HG03439 (cell line): ENCODE data around the gene EYA2.

ENCODE experiments used
- ATAC-seq: cut with Tn5 transposase; IDR thresholded peaks from one replicate; pipeline ENCODE4 v1.9.1; 2021; ENCODE audit warnings: mild to moderate bottlenecking, moderate library complexity; ENCODE audit not compliant: unreplicated experiment

The EYA2 gene

DNA sequence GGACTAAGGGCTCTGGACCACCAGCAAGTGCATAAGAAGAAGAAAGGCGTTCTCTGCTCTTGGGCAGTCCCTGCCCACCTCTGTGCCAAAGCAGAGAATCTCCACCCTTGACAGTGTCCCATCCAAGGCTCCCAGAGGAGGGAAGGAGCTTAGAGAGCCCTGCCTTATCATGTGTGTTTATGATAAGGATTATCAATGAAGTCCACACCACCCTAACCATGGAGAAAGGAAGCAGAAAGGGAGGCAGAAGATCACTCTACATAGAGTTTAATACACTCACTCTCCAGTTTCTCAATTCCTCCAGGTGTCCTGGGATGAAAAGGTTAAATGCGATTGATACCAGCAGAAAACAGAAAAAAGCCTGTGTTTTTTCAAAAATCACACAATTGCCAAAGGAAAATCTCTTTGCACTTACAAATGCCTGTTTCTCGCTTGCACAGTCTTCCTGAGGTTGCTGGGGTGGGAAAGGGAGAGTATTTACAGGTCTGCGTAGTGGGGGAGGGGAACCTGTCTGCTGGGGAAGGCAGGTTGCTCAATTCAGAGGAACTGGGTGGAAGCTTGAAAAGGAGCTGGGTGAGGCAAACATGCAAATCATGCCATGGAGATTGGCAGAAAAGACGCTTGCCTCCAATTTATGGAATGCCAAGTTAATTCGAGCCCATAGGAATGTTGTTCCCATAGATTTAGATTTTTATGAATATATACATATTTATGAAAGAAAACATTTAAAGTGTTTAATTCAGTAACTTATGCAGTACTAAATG, 104.0 kb downstream of the EYA2 start:
- ATAC-seq, result no peak

- ATAC-seq, result no peak
These were observed 105.3 kb downstream of the EYA2 start for GRCh38 chr20:46999801-47000465.

DNA sequence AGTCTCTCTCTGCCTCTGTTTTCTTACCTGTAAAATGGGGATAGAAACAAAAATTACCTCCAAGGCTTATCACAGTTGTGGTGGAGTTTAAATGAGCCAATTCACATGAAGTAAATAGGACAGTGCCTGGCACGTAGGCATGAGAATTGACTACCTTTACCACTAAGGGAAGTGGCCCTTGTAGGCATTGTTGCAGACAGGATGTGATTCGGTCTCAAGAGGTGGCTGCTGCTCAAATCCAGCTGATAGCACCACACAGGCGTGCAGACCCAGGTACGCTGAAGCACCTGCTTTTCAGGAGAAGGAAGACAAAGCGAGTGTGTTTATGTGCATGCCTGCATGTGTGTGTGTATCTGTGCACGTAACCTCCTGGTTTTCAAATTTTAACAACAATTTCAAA, 108.6 kb downstream of the EYA2 start:
- no peak for ATAC-seq

DNA sequence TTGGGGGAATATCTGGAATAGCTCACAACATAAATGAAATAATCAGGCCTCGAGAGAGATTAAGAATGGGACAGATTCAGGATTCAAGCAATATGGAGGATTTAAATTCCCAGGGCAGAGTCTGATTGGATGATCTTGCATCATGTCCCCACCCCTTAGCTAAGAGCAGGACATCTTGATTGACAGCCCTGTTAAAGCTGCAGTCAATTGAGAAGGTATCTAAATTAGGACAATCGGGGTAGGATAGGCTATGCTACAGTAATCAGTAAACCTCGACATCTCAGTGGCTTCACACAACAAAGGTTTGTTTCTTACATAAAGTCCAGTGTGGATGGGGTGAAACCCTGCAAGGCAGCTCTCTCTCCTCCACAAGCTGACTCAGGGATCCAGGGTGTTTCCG, 109.5 kb downstream of the EYA2 start:
- no peak for ATAC-seq

- no peak for ATAC-seq
These were observed 113.4 kb downstream of the EYA2 start for GRCh38 chr20:47007826-47008655.

DNA sequence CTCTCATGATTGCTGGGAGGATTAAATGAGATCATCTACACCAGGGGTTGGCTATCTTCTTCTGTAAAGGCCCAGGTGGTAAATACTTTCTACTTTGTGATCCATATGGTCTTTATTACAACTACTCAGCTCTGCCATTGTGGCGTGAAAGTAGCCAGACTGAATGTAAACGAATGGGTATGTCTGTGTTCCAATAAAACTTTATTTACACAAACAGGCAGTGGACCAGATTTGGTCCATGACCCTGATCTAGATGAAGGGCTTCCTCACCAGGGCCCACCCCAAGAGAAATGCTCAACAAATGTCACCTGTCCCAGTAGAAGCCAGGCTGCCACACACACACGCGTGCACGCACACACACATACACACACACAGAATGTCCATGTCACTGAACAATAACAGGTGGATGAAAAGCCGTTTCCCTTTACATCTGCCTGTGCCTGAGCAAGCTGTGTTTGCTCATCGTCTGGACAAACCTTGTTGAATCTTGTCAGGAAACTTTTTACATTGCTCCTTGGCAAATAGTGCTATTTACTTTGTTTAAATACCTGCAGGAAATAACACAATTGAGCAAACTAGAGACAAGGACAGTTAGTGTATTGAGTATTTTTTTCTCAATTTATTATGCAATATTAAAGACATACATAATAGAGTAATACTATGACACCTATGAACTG, 114.3 kb downstream of the EYA2 start:
- ATAC-seq, result no peak

GRCh38 chr20:47009784-47010183, 115.1 kb downstream of the EYA2 start:
- ATAC-seq, result no peak

DNA sequence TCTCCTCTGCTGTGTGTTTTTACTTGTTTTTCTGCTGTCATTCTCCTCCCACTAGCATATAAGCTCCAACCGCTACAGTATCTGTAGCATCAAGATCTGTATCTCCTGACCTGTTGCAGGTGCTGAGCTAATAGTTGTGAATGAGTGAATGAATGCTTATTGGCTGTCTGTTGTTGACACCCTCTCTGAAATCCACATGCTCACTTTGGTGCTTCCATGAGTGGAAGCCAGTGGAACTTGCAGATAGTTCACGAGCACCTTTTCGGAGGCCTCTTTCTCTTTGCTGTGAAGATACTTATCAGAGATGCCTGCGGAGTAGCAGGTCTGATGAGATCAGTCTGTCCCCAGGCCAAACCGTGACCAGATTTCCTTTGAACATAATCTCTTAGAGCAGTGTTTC, 117.3 kb downstream of the EYA2 start:
- no peak for ATAC-seq

GRCh38 chr20:47013606-47014005, 119.0 kb downstream of the EYA2 start:
- no peak for ATAC-seq

- ATAC-seq, result no peak
These were observed 121.5 kb downstream of the EYA2 start for GRCh38 chr20:47016068-47016664.

GRCh38 chr20:47018381-47018780, 123.7 kb downstream of the EYA2 start:
- ATAC-seq, result no peak

- no peak for ATAC-seq
These were observed 124.6 kb downstream of the EYA2 start for GRCh38 chr20:47019121-47019824.

DNA sequence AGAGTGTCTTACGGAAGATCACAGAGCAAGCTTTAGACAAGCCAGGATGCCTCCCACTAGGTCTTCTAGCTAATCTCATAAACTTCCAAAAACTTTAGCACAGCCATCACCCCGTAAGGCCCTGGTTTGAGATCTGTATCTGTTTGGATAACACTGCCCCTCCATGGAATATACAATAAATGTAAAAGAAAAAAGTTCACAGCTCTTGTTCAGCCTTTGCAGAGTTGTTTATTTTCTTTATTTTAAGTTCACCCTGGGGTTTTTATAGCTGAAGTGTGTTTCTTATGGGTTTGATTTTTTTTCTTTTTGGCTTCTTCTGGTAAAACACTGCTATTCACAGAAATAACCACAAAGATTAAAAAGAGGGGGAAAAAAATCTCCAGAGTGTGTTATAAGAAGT, 125.6 kb downstream of the EYA2 start:
- ATAC-seq, result no peak

DNA sequence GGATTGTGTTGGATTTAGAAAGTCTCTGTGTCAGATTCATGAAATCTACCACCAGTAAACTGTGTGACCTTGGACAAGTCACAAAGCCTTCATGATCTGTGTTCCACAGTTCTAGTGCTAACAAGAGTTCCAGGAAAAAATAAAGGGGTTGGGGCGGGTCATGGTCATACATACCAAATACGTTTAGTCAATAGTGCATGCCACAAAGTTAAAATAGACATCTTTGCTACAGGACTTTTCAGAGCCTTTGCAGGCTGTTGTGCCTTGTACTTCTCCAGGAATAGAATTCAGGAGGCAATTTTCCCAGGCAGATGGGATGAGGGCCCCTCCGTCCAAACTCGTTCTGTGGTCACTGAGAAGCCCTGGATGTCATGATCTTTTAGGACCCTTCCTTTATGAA, 127.2 kb downstream of the EYA2 start:
- ATAC-seq, result no peak

DNA sequence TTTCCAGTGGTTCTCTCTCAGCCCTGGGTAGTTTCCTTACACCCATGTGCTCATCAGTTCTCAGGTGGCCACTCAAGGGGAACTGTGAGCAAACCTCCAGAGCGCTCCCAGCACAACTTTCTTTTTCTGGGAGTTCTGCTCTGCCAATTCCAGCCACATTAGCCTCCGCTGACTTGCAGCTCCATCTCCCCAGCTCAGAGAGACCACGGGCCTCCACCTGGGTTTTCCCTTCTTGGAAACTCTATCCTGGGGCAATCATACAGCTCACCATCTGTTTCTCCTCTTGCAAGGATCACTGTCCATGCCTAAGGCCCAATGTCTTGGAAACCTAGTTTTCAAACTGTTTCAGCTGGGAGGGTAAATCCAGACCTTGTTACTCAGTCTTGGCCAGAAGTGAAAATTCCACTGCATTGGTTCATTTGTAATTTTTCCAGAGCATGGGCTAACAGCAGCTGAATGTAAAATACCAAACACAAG, 129.9 kb downstream of the EYA2 start:
- ATAC-seq, result no peak

GRCh38 chr20:47027042-47027441, 132.4 kb downstream of the EYA2 start:
- no peak for ATAC-seq

- no peak for ATAC-seq
These were observed 132.8 kb downstream of the EYA2 start for GRCh38 chr20:47027456-47027855.

DNA sequence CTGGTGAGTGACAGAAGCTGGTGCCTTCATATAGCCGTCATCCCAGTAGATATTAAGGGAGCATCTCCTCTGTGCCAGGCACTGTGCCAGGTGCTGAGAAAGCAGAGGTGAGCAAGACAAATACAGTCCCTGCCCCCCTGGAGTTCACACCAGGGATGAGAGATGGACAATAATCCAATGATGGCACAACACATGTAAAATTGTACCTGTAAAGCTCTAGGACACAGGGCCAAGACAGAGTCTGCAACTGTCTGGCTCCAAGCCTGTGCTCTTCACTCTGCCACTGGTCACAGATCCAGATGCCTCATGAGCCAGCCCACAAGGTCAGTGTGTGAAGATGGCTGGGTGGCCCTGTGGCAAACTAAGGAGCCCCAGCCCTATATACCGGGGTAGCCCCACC, 133.8 kb downstream of the EYA2 start:
- ATAC-seq, result no peak

DNA sequence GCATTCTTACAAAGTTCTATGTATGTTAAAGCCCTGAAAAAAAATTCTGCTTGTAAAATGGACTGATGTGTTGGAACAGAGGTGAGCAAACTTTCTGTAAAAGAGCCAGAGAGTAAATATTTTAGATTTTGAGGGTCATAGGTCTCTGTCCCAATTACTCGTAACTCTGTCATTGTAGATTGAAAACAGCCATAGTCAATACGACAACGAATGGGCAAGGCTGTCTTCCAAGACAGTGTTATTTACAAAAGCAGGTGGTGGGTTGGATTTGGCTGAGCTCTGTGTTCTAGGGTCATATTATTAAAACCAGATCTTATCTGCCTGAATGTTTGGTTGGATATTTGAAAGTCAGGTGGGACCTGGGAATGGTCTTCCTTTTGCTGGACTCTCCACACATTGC, 135.2 kb downstream of the EYA2 start:
- no peak for ATAC-seq

DNA sequence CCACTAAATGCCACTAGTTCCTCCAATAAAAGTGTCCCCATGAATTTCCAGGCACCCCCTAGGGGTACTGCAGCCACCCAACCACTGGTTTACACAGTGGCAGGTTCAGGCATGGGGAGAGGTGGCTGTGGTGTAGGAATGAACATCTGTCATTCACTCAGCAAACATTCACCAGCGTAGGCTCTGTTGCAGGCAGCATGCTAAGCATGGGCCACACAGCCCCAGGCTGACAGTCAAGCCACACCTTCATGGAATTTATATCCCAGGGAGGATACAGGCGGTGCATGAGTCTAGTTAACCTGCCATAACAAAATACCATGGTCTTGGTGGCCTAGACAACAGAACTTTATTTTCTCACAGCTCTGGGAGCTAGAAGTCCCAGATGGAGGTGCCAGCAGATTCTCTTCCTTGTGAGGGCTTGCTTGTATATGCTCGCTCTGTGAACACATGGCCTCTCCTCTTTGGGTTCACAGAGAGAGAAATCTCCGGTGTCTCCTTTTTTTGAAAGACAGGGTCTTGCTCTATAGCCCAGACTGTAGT, 135.7 kb downstream of the EYA2 start:
- no peak for ATAC-seq
